OCI-LY3 (cell line): ENCODE measurements around the gene EBP.
"Not testable (repeated sequence)": the region's sequence is repeated elsewhere in the genome, so short reads cannot be mapped to it uniquely, and the experiment has no call there.

ENCODE experiments used
- EZH2phosphoT487 ChIP-seq: fragments of 200-600 bp; shearing (Covaris generic); IDR thresholded peaks from 2 replicates; pipeline ENCODE4 v1.6.1; 2018; ENCODE audit warnings: antibody characterized with exemption, mixed run types, low read depth
- TF ChIP-seq, protein P1 (sequence below): fragments of 200-600, 300-600 bp; sonication (generic); IDR thresholded peaks from 2 replicates; pipeline ENCODE4 v1.5.1; 2014; ENCODE audit warnings: antibody characterized with exemption, low read length, low read depth

DNA sequence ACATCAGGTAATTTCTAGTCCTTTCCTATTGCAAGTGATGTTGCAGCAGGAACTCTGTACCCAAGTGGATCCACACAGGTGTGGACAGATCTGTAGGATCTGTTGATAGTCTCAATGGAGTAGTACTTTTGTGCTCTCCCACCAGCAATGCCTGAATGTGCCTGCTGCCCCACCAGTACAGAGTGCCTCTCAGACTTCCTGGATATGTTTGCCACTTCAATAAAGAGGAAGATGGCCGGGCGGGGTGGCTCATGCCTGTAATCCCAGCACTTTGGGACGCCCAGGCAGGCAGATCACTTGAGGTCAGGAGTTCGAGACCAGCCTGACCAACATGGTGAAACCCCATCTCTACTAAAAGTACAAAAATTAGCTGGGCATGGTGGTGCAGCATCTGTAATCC is 2.1 kb upstream of the EBP start:
- TF ChIP-seq, protein P1, sequence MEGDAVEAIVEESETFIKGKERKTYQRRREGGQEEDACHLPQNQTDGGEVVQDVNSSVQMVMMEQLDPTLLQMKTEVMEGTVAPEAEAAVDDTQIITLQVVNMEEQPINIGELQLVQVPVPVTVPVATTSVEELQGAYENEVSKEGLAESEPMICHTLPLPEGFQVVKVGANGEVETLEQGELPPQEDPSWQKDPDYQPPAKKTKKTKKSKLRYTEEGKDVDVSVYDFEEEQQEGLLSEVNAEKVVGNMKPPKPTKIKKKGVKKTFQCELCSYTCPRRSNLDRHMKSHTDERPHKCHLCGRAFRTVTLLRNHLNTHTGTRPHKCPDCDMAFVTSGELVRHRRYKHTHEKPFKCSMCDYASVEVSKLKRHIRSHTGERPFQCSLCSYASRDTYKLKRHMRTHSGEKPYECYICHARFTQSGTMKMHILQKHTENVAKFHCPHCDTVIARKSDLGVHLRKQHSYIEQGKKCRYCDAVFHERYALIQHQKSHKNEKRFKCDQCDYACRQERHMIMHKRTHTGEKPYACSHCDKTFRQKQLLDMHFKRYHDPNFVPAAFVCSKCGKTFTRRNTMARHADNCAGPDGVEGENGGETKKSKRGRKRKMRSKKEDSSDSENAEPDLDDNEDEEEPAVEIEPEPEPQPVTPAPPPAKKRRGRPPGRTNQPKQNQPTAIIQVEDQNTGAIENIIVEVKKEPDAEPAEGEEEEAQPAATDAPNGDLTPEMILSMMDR = not testable (repeated sequence)
- not testable (repeated sequence) for TF ChIP-seq EZH2phosphoT487
